ENCODE data around the gene LRTM2. TPM values are rescaled to one million over a fixed set of nuclear protein-coding genes. Genes with fewer than 3 reads are reported as not detected.

Gene LRTM2
- total and polyA plus RNA-seq, 12 donors, result 0.06 TPM; not detected in 11

DNA sequence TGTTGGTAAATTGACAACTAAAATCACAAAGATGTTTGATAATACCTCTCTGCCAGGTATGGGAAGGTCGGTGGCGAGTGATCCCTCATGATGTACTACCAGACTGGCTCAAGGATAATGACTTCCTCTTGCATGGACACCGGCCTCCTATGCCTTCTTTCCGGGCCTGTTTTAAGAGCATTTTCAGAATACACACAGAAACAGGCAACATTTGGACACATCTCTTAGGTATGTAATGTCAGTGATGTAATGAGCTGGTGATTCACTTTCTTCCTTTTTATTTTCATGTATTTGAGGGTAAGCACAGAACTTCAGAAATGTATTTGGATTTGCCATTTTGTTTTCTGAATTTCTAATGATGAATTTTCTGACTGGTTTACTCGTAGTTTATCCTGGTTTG is 42.6 kb upstream of the LRTM2 start:
- no peaks in the 10 kb centered on the region for H3K27me3 ChIP-seq
- TF ChIP-seq, protein P1, sequence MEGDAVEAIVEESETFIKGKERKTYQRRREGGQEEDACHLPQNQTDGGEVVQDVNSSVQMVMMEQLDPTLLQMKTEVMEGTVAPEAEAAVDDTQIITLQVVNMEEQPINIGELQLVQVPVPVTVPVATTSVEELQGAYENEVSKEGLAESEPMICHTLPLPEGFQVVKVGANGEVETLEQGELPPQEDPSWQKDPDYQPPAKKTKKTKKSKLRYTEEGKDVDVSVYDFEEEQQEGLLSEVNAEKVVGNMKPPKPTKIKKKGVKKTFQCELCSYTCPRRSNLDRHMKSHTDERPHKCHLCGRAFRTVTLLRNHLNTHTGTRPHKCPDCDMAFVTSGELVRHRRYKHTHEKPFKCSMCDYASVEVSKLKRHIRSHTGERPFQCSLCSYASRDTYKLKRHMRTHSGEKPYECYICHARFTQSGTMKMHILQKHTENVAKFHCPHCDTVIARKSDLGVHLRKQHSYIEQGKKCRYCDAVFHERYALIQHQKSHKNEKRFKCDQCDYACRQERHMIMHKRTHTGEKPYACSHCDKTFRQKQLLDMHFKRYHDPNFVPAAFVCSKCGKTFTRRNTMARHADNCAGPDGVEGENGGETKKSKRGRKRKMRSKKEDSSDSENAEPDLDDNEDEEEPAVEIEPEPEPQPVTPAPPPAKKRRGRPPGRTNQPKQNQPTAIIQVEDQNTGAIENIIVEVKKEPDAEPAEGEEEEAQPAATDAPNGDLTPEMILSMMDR (IDR thresholded peaks at IDR 0.05), result no peak
- TF ChIP-seq POLR2A (IDR thresholded peaks at IDR 0.05), result no peak
- intact Hi-C loops (cut with DNase I), result no loop called here
- no peaks in the 10 kb centered on the region for H3K9me3 ChIP-seq (replicated peaks in 1 of 3)
- peaks cover 10 to 31% of the 10 kb centered on the region in 2 donors for H3K4me1 ChIP-seq (replicated peaks in 1 of 2)
- WGBS, 4 donors, result 79 to 92% (median 84%) methylated on average over 5 of the region's 5 CpGs
- DNase-seq, result no peak
- H3K36me3 ChIP-seq (replicated peaks in 1 of 2), result peaks cover 0 to 17% of the 10 kb centered on the region in 2 donors
- no peak overlapping the region for H3K4me3 ChIP-seq
- peak overlapping the region in 1 of 5 donors; percentile 21 for H3K27ac ChIP-seq

DNA sequence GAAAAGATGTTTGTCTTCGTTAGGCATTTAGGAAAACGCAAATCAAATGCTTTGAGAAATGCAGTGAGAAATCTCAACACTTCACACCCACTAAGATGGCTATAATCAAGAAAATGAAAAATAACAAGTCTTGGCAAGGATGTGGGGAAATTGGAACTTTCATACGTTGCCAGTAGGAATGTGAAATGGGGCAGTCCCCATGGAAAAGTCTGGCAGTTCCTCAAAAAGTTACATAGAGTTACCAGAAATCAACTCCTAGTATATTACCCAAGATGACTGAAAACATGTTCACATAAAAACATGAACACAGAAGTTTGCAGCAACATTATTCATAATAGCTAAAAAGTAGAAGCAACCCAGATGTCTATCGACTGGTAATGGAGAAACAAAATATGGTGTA is 41.5 kb upstream of the LRTM2 start:
- no peak for DNase-seq
- Histone ChIP-seq H3K4me1 (replicated peaks in 1 of 2) (peaks cover 9 to 26% of the 10 kb centered on the region in 2 donors), H3K27ac (no peak overlapping the region), H3K36me3 (replicated peaks in 1 of 2) (peaks cover 0 to 15% of the 10 kb centered on the region in 2 donors), H3K27me3 (no peaks in the 10 kb centered on the region), H3K4me3 (no peak overlapping the region), H3K9me3 (replicated peaks in 1 of 3) (no peaks in the 10 kb centered on the region)
- intact Hi-C loops (cut with DNase I), result no loop called here
- 78 to 89% (median 84%) methylated on average over 4 of the region's 4 CpGs for WGBS, 4 donors
- no peak for TF ChIP-seq POLR2A (IDR thresholded peaks at IDR 0.05)
- TF ChIP-seq, protein P1 (IDR thresholded peaks at IDR 0.05), result no peak

DNA sequence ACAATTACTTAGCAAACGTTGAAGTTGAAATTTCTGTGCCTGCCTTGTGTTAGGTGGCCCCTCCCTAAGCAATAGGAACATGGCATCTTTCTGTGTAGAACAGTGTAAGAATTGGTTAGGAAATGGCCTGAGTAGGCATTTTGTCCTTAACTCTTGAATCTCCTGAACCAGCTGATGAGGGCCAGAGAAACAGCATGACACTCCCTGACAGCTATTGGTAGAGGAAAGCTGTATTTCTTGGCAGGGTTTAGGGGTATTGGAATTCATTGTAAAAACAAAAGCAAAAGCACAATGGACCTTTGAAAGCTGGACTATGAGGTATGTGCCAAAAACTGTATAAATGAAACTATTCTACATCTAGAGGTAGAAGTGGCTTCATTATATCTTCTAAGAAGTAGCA is 40.6 kb upstream of the LRTM2 start:
- no peaks in the 10 kb centered on the region for H3K9me3 ChIP-seq (replicated peaks in 1 of 3)
- H3K4me1 ChIP-seq (replicated peaks in 1 of 2), result peaks cover 9 to 33% of the 10 kb centered on the region in 2 donors
- intact Hi-C loops (cut with DNase I), result no loop called here
- peaks cover 0 to 21% of the 10 kb centered on the region in 2 donors for H3K36me3 ChIP-seq (replicated peaks in 1 of 2)
- TF ChIP-seq, protein P1 (IDR thresholded peaks at IDR 0.05), result no peak
- no peak for TF ChIP-seq POLR2A (IDR thresholded peaks at IDR 0.05)
- H3K27me3 ChIP-seq, result no peaks in the 10 kb centered on the region
- H3K4me3 ChIP-seq, result no peak overlapping the region
- H3K27ac ChIP-seq, result no peak overlapping the region
- DNase-seq, result no peak
- 63 to 73% (median 70%) methylated on average over 1 of the region's 1 CpG for WGBS, 4 donors

DNA sequence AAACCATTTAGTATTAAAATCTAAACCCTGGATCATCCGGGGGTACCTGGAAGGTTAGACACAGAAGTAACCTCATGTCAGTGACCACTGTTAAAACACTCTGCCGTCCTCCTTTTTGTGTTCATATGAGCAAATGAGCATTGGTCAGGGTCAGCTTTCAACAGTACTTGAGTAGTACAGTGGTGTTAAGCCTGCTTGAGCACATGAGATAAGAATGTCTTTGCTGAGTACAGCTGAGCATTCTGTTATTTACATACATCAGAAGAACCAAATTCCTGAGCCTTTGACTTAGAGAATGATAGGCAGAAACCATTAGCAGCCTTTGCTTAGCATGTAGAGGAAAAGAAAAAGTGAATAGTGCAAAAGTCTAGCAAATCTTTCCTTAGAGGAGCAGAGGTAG is 38.6 kb upstream of the LRTM2 start:
- H3K9me3 ChIP-seq (replicated peaks in 1 of 3), result no peaks in the 10 kb centered on the region
- no peak overlapping the region for H3K27ac ChIP-seq
- H3K4me1 ChIP-seq (replicated peaks in 1 of 2), result peaks cover under 1 to 28% of the 10 kb centered on the region in 2 donors
- no peak for DNase-seq
- 32 to 71% (median 54%) methylated on average over 1 to 2 of the region's 2 CpGs for WGBS, 4 donors
- intact Hi-C loops (cut with DNase I), result no loop called here
- no peaks in the 10 kb centered on the region for H3K27me3 ChIP-seq
- TF ChIP-seq POLR2A (IDR thresholded peaks at IDR 0.05), result no peak
- TF ChIP-seq, protein P1 (IDR thresholded peaks at IDR 0.05), result no peak
- H3K36me3 ChIP-seq (replicated peaks in 1 of 2), result peaks cover 0 to 39% of the 10 kb centered on the region in 2 donors
- H3K4me3 ChIP-seq, result no peak overlapping the region
